GM18951 (cell line): ENCODE measurements around the gene PIRT.

Experiments
- POLR2A ChIP-seq: IDR thresholded peaks from 4 replicates; pipeline ENCODE4 v1.6.1; 2011; ENCODE audit warnings: mild to moderate bottlenecking; ENCODE audit not compliant: insufficient read length, insufficient read depth; ENCODE audit errors: extremely low read depth
- in situ Hi-C: fragments of 300-500 bp; cut with MboI; formaldehyde crosslinking; loops from one replicate; pipeline ENCODE4 v1.12.0; 2022; ENCODE audit warnings: low sequenced_read_pairs, mixed read lengths, inconsistent platforms; ENCODE audit not compliant: unreplicated experiment

The PIRT gene

GRCh38 chr17:10843811-10844210 is 5.9 kb upstream of the PIRT start:
- TF ChIP-seq POLR2A, result no peak
- in situ Hi-C loops, result loop anchor here (10.0 kb wide), 1 partner anchor 199 kb away; no protein-coding TSS in a partner anchor

- TF ChIP-seq POLR2A, result no peak
- in situ Hi-C loops, result loop anchor here (10.0 kb wide), 1 partner anchor 198 kb away; no protein-coding TSS in a partner anchor
Measured at GRCh38 chr17:10842658-10843057, 4.8 kb upstream of the PIRT start.

GRCh38 chr17:10838682-10839081 is 795 bp upstream of the PIRT start:
- in situ Hi-C loops, result no loop called here

GRCh38 chr17:10836966-10837590 is 809 bp downstream of the PIRT start:
- in situ Hi-C loops, result no loop called here
- no peak for TF ChIP-seq POLR2A

More at GRCh38 chr17:10838682-10839081, 795 bp upstream of the PIRT start:
- no peak for TF ChIP-seq POLR2A

DNA sequence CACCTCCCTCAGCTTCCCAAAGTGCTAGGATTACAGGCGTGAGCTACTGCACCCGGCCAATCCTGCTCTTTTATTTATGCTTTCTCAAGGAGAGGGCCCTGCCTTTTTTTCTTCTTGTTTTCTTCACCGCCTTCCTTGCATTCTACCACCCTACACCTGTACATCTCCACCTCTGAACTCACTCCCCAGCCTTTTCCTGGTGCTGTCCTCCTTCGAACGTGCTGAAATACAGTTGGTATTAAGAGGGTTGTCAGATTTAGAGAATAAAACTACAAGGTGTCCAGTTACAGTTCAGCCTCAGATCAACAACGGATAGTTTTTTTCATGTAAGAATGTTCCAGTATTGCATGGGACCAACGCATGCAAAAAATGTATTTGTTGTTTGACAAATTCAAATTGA is 1.7 kb downstream of the PIRT start:
- TF ChIP-seq POLR2A, result no peak
- in situ Hi-C loops, result no loop called here

- TF ChIP-seq POLR2A, result no peak
- in situ Hi-C loops, result no loop called here
Measured at GRCh38 chr17:10831696-10832095, 6.2 kb downstream of the PIRT start.

GRCh38 chr17:10827898-10828552 is 9.9 kb downstream of the PIRT start:
- in situ Hi-C loops, result no loop called here
- no peak for TF ChIP-seq POLR2A

- no peak for TF ChIP-seq POLR2A
- in situ Hi-C loops, result no loop called here
Measured at GRCh38 chr17:10824874-10825273, 13.0 kb downstream of the PIRT start.

- TF ChIP-seq POLR2A, result no peak
- in situ Hi-C loops, result no loop called here
Measured at GRCh38 chr17:10821770-10822169, 16.1 kb downstream of the PIRT start.

- no peak for TF ChIP-seq POLR2A
- in situ Hi-C loops, result no loop called here
Measured at GRCh38 chr17:10821054-10821453, 16.8 kb downstream of the PIRT start.

DNA sequence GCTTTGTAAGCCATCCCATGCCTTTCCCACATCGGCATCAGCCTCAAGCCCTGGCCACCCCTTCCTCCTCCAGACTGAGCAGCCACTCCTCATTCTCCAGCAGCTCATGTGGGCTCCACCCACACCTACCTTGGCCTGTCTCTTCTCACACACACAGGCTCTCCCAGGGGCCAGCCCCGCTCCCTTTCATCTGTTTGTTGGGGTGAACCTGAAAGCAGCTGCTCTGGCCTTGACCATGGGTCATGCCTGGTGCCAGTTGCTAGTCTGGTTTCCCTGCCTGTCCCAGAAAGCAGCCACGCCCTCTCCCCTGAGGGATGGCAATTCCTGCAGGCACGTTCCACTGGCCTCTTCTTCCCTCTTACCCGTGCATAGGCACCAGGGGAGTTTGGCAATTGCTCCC is 22.6 kb downstream of the PIRT start:
- TF ChIP-seq POLR2A, result no peak
- in situ Hi-C loops, result no loop called here

- in situ Hi-C loops, result no loop called here
- TF ChIP-seq POLR2A, result no peak
Measured at GRCh38 chr17:10814075-10814474, 23.8 kb downstream of the PIRT start.

- TF ChIP-seq POLR2A, result no peak
- in situ Hi-C loops, result no loop called here
Measured at GRCh38 chr17:10812674-10813073, 25.2 kb downstream of the PIRT start.

- TF ChIP-seq POLR2A, result no peak
- in situ Hi-C loops, result no loop called here
Measured at GRCh38 chr17:10809605-10810004, 28.3 kb downstream of the PIRT start.

- in situ Hi-C loops, result no loop called here
- no peak for TF ChIP-seq POLR2A
Measured at GRCh38 chr17:10807704-10808128, 30.2 kb downstream of the PIRT start.
